Lower leg skin (tissue), 3 donors: Measurements from ENCODE around the gene RNF168.

Experiments
- CTCF ChIP-seq, 3 donors: fragments of 450-650 bp; IDR thresholded peaks; one replicate each; pipeline ENCODE4 v1.5.1; 2016; ENCODE audit warnings: antibody characterized with exemption in 3 of 3, mild to moderate bottlenecking in 3 of 3, moderate library complexity in 2 of 3
- POLR2A ChIP-seq, 2 donors: fragments of 450-650 bp; IDR thresholded peaks; one replicate each; pipeline ENCODE4 v1.6.1; 2016 to 2017; ENCODE audit warnings: antibody characterized with exemption in 2 of 2, mild to moderate bottlenecking in 1 of 2, moderate library complexity in 1 of 2

- no peak for TF ChIP-seq POLR2A (IDR thresholded peaks at IDR 0.05)
- TF ChIP-seq CTCF (IDR thresholded peaks at IDR 0.05), result no peak
These were observed 32.0 kb downstream of the RNF168 start for GRCh38 chr3:196471551-196471950.
